GDM1 (cell line): ENCODE results near the gene FBXO15.

ENCODE experiments used
- DNase-seq: peaks from one replicate; lab custom pipeline; 2025; lab: John Stamatoyannopoulos, UW

The FBXO15 gene, protein sequence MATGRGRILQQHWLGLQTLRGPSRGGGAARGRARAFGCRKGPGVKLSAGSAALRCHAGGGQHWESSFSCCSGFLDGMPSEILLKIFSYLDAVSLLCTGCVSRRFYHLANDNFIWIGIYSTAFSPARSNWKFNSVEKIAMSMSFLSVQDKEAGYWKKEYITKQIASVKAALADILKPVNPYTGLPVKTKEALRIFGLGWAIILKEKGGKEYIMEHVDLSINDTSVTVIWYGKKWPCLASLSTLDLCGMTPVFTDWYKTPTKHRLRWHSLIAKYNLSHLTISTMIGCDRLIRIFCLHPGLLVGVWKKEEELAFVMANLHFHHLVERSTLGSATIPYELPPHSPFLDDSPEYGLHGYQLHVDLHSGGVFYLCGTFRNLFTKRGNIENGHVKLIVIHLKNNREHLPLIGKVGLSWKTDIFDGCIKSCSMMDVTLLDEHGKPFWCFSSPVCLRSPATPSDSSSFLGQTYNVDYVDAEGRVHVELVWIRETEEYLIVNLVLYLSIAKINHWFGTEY

DNA sequence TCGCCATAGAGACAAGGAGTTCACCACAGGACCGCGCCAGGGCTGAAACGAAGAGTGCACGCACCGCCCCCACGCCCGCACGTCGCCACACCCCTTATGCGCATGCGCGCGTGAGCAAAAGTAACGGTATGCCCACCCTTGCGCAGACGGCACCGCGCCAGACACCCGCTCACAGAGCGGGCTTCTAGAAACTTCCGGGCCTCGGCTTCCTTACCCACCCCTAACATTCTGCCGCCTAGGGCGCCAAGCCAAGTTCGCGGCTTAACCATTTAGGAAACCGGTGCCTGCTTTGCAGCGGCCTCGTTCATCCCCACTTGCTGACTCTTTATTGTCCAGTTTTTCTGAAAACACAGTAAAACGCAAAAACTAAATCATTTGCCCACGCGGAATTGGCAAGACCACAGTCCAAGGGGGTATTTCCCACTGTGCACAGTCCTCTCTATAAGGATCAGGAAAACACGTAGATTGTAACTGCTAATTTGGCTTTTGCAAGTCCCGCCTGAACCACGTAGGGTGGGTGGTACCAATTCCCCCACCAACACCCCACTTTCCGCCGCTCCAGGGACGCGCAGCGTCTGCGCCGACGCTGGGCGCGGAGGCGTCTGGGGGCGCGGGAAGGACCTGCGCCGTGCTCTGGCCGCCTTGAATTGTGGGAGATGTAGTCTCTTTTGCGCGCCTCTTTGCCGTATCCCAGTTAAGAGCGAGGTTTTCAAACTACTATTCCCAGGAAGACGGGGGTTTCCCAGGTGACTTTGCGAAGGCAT lies at the start of gene FBXO15, which contains the start of gene TIMM21:
FBXO15 (minus strand) TSS at position 56 of the 764 bp plus-strand sequence; CDS start at position 7, 49 bp downstream.
TIMM21 (plus strand) TSS at position 745 of the 764 bp plus-strand sequence. CDS start 286 bp downstream, outside the sequence.
- peak; percentile 95 for DNase-seq

DNA sequence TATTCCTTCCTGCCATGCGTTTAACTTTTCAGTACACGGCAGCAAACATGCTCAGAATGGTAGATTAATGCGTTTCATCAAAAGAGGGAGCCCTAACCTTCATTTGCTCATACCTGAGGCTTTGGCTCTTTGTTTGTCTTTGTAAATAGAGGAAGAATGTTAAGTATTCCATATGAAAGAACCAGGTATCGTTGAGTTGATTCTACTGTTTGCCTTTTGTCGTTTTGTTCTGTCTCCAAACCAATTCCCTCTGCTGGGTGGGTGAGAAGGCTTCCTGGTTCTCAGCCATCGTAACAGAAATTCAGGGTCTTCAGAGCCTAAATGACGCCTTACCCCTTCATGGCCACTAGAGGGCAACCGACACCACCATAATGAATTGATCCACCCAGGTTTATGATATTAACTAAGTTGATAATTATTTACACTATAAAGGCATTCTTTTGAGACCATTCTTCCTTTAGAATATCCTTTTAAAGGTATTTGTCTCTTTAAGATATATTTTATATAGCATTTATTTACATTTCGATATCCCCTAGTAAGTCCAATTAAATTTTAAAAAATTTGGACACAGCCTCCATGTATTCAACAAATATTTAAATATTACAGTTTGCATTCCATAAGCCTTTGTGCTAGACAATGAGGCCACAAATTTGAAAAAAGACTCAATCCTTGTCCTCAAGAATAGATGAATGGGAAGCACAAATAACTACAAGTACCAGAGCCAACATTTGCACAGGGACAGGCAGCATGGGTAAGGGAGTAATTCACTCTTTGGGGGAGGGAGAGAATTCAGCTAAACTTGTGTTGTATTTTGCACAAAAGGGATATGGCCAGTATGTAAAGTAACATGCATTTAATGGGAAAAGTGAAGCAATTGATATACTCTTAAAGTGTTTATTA lies 48.8 kb upstream of the FBXO15 start:
- DNase-seq, result peak; percentile 34

DNA sequence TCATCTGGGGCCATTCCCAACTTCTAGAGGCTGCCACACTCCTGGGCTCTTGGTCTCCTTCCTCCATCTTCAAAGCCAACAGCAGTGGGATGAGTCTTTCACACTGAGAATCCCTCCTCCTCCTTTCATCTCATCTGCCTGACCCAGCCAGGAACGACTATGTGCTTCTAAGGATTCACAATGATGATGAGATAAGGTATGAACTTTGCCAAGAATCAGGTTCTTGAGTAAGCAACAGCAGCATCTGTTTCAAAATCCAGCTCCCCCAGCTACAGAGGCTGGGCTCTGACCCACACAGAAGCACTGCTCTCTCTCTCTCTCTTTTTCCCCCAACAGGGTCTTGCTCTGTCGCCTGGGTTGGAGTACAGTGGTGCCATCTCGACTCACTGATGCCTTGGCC lies 47.1 kb upstream of the FBXO15 start:
- no peak for DNase-seq

DNA sequence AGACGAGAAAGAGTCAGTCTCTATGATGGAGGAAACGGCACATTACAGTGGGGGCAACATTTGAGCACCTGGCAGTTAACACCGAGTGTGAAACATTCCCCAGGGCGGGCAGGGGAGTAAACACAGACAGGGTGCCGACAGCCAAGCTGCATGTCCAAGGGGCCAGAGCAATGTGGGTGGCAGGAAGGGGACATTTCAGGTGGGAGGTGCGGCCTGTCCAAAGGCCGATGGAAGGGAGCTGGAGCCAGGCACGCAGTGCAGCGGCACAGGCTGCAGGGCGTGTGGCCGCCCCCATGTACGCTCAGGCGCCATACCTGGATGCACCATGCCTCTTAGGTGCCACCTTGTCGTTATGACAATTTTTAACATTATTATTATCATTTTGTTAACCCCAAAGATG lies 43.9 kb upstream of the FBXO15 start:
- DNase-seq, result no peak

DNA sequence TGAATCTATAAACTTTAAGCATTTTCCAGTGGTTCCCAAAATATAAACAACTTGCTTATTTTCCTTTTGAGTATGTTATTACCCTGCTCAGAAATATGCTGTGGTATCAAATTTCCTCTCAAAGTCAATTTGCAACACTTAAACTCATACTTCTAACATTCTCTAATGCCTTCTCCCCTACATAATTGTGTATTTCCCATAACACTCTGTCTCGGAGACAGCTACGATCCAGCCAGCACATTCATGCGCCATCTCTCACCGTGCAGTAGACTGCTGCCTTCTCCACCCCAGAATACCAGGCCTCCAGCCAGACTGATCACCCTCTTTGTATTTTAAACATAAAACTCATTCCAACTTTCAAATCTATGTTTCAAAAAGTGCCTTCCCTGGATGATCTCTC lies 42.5 kb upstream of the FBXO15 start:
- DNase-seq, result no peak

DNA sequence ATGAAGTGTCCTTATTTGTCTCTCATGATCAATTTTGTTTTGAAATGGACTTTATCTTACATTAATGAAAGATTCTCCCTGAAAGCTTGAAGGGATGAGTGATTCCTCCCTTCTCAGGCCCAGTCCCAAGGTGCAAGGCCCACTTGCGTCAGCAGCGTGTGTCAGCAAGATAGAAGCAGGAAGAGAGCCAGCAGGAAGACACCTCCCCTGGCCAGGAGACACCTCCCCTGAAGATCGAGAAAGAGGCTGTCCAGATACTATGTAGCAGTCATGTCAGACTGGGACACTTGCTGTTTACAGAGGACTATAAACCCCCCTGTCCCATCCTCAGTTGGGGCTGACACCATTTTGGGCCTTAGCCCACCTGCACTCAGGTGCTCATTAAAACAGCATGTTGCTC lies 39.0 kb upstream of the FBXO15 start:
- DNase-seq, result no peak

DNA sequence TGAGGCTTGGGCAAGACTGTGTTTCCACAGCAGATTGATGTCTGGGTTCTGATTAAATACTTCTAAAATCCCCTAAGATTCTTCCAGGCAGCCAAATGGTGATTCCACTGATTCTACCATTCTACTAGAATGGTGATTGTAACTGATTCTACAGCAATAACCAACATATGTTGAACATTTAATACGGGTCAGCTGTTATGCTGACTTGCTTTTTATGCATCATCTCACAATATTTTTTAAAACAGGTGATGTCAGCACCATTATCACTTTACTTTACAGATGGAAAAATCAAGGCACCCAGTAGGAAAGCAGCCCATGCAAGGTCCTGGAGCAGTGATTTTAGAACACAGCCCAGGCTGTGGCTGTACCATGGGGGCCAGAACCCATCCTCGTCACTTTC lies 38.2 kb upstream of the FBXO15 start:
- no peak for DNase-seq

DNA sequence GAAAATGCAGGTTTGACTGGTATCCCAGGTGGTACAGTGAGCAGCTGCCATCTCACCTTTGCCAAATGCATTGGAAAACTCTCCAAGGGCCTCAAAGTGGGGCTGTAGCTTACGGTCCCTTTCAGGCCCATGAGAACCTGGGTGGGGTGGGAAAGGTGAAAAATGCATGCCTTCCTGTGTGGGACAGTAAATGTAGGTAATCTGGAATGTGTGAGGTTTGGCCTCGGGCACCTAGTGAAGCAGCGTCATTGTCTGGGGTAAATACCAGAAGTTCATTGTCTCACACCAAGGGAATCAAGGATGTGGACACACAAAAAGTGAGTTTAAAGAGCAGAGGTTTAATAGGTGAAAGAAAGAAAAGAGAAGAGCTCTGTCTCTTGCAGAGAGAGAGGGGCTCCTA lies 37.2 kb upstream of the FBXO15 start:
- DNase-seq, result no peak

DNA sequence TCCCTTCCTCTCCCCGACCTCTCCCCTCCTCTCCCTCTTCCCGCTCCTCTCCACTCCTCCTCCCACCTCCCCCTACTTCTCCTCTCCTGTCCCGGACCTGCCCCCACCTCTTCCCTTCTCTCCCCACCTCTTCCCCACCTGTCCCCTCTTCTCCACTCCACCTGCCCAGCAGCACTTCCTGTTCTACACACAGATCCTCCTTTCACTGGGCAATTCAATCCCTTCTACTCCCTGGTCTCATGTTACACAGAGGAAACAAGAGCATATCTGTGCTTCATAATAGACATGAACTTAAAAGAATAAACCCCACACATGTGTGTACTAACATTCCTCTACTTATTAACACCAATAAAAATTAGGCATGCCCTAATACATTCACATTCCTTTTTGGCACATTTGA lies 35.5 kb upstream of the FBXO15 start:
- no peak for DNase-seq

DNA sequence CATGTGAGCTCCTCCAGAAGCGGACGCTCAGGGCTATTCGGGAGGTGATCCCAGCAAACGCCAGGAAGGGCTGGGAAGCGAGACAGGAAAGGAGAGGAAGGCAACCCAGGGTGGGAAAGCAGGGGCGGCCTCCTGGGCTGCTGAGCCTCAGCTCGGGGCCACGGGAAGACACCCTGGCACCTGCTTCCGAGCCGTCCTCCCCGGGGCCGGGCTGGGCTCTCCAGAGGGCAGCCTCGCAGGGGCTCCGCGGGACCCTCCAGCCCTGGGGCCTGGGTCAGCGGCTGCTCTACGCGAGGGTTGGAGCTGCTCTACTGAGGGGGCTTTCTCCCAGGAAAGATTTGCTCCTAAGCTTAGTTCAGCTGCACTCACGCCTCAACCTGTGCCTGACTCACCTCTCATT lies 34.7 kb upstream of the FBXO15 start:
- DNase-seq, result no peak

DNA sequence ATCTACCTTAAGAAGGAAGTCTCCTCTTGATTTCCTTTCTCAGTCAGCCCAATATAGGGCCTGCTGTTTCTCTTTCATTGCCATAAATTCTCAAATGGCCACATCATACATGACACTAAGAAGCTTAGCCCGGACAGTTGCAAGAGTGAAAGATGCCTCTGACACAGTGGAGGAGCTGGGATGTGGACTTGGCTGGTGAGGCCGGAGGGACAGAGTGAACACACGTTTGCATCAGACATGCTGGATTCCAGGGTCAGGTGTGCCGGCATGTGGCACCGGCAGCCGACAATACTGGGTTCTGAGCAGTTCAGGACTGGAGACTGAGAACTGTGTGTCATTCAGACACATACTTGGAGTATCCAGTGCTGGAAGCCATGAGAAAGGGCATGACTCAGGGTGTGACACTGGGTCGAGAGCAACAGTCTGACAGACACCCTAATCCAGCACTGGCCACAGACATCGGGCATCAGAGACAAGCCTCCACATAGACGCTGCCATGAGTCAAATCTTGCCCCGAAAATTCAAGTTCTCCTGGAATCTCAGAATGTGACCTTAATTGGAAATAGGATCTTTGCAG lies 32.1 kb upstream of the FBXO15 start:
- no peak for DNase-seq

DNA sequence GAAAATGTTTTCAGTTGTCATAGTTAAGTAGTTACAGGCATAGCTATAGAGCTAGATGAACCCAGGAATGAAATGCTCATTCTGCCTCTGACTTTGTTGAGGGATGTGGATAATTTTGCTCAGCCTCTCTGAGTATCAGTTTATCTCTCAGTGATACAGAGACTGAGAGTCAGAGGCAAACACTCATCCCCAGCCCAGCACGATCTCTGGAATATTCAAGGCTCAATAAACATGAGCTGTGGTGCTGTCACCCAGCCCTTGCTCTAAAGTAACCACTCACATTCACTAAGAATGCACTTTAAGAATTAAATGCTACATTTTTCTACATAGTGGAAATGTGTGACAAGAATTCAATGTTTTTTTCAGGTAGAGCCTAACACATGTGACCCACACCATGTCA lies 31.2 kb upstream of the FBXO15 start:
- no peak for DNase-seq

DNA sequence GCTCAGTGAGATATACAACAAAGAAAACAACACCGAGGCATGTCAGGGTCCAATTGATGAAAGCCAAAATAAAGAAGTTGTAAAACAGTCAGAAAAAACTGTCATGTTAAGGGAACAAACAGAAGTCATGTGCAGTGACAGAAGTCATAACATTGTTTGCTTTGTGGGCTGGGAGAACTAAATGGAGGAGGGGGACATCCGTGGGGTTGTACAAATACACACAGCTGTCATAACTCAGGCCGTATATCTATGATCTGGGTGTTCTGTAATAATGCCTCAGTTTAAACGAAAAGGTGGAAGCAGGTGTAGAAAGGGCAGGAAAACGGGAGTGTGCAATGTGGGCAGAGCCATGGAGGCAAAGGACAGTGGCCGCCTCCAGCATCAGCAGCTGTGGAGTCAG lies 28.0 kb upstream of the FBXO15 start:
- no peak for DNase-seq

DNA sequence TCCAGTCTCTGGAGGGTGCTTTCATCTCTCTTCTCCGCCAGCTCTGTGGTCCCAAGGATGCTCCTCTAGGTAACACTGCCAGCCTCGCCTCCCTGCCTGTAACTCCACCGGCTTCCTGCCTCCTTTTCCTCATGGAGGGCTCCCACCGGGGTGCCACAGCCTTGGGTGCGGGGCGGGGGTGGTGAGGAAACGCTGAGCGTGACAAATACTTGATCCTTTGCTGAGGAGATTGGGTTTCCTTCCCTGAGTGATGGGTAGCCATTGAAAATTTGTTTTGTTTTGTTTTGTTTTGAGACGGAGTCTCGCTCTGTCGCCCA lies 25.8 kb upstream of the FBXO15 start:
- DNase-seq, result no peak

DNA sequence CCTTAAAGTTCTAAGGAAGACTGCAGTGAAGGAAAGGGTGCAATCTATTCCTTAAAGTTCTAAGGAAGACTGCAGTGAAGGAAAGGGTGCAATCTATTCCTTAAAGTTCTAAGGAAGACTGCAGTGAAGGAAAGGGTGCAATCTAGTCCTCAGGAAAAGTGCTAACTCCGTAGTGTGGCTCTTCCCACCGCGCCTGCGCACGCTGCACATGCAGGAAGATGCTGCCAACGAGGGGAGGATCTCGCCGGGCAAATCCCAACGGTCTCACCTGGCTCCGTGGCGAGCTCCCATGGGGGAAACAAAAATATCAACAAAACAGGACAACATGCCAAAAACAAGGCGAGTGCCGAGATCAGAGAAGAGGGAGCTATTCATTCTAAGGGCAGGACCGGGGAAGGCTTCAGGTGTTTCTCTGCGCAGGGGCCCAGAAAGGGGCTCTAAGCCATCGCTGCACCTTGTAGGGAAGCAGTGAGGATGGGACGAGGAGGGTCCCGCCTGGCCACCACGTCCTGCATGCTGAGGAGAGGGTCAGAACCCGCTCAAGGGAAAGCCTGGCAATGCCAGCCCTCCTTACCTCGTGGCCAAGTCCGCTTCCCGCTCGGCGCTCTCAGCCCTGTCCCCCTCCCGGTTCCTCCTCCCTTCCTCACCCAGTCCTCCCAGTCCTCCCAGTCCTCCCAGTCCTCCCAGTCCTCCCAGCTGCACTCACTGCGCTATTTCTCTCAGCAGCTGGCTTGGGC lies 25.2 kb upstream of the FBXO15 start:
- DNase-seq, result no peak

DNA sequence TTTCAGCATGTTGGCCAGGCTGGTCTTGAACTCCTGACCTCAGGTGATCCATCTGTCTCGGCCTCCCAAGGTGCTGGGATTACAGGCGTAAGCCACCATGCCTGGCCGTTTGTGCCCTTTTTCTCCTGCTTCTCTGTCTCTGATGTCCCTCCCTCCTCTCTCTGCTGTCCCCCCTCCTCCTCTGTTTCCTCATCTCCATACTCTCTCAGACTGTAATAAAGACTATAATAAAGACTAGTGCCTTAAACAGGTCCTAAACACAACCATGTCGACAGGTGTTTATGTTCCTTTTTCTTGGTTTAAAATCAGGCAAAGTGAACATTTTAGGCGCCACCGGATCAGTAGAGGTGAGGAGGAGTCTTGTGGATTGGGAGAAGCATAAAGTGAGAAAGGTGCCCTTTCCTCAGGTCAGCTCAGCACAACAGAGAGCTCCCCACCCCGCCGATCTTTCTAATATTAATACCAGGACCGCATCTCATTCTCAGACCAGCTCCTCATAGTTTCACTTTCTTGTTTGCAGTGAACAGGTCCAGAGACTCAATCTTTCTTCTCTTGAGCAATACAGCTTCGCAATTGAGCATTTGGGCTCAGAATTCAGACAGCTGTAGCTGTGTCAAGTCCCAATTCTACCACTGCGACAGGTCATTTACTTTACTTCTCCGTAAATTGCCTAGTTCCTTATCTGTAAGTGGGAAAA lies 24.4 kb upstream of the FBXO15 start:
- DNase-seq, result no peak

DNA sequence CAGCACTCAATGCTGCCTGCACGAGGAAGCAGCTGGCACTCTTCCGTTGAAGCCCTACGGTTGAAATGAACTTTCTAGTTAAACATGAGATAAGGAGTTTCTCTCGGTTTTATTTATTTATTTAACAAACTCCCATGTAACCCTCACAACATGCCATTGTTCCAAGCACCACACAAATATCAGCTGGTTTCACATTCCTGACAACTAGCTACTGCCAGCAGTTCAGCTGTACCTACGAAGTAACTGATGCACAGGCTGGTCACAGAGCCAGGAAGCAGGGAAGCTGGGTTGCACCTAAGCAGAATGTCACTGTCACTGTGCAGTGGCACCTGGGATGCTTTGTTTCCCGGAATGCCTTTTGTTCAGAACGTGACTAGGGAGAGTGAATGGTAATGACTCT lies 18.8 kb upstream of the FBXO15 start:
- no peak for DNase-seq

DNA sequence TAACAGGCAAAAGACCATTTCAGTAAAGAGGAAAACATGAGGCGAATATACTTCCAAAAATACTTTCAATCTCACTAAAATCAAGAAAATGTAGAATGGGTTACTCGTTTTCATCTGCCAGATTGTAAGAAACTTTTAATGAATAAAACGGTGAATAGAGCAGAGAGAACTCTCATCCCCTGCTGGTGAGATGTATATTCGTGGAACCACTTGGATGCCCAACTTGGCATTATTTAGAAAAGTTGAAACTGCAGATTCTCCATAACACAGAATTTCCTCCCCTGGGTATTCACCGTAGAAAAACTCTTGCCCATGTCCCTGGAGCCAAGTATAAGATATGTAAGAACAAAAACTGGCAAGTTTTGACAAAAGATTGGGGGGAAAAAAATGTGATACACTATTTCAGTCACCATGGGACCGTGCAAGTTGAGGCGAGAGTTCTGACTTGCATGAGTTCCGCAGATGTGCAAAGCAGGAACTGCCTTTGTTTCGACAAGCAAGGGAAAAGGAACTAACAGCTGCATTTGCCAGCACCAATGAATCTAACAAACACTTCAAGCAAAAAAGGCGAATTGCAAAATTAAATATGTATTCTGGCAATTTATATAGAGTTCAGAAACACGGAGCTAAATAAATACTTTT lies 15.5 kb upstream of the FBXO15 start:
- DNase-seq, result no peak

DNA sequence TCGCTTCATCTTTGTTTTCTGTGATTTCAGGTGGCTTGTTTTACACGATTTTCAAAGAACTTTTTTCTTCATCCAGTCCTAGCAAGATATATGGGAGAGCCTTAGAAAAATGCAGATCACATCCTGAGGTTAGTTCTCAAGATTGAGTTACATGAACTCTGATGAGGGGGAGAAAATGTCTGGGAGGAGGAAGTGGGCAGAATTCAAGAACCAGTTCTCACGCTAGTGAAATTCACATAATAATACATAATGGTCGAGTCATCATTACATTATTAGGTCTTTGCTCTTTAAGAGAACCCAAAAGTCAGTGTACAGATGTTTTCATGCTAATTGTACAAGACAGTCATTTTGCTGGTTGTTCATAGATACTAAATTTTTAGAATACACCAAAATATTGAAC lies 7.6 kb upstream of the FBXO15 start:
- DNase-seq, result no peak

DNA sequence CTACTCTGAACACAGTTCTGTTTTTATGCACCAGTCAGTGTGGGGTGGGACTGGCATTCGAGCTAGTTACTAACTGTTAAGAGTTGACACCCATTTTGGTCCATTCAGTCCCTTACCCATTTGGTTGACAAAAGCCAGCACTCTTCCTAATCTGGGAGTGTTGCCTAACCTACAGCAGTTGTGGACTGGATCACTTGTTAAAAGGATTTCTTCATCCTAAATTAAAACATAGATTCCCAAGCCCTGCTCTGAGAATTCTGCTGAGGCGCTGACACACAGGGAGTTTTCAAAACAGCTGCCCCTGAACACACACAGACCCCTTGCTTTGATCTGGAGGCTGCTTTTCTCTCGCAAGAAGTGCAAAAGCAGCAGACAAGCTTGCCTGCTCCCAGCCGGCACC lies 7.1 kb upstream of the FBXO15 start:
- DNase-seq, result no peak
